ENCODE results near the gene TFAP2D. TPM values are rescaled to one million over a fixed set of nuclear protein-coding genes. Genes with fewer than 3 reads are reported as not detected.

Gene TFAP2D
- total RNA-seq, 4 donors from 2014 or later, result not detected

GRCh38 chr6:50816947-50817645, 103.8 kb downstream of the TFAP2D start:
- H3K36me3 ChIP-seq, result no peaks in the 10 kb centered on the region
- peaks cover 0 to 77% (median 6%) of the 10 kb centered on the region in 4 donors for H3K27me3 ChIP-seq
- H3K4me1 ChIP-seq, result peaks cover 3 to 64% (median 12%) of the 10 kb centered on the region in 3 donors
- no peaks in the 10 kb centered on the region for H3K9me3 ChIP-seq
- WGBS, 2 donors, result 21 to 32% methylated on average over 14 to 15 of the region's 15 CpGs
- TF ChIP-seq CTCF (IDR thresholded peaks at IDR 0.05) (no peak), POLR2A (IDR thresholded peaks at IDR 0.05) (no peak)
- intact Hi-C loops (cut with DNase I), result loop anchor here (5.0 to 10.0 kb wide), 2 partner anchors 725 to 1228 kb away; no protein-coding TSS in a partner anchor
- DNase-seq, result no peak
- H3K4me3 ChIP-seq, result peak overlapping the region in 2 of 4 donors; percentile 23 to 64
- peak overlapping the region in 3 of 4 donors; percentile 40 to 96 (median 89) for H3K27ac ChIP-seq

- H3K36me3 ChIP-seq, result no peaks in the 10 kb centered on the region
- peaks cover 0 to 82% (median 6%) of the 10 kb centered on the region in 4 donors for H3K27me3 ChIP-seq
- 36 to 47% methylated on average over 2 of the region's 2 CpGs for WGBS, 2 donors
- DNase-seq, result no peak
- peaks cover 3 to 69% (median 12%) of the 10 kb centered on the region in 3 donors for H3K4me1 ChIP-seq
- intact Hi-C loops (cut with DNase I), result loop anchor here (5.0 to 10.0 kb wide), 2 partner anchors 725 to 1227 kb away; no protein-coding TSS in a partner anchor
- no peak for TF ChIP-seq POLR2A (IDR thresholded peaks at IDR 0.05)
- TF ChIP-seq CTCF (IDR thresholded peaks at IDR 0.05), result no peak
- H3K9me3 ChIP-seq, result no peaks in the 10 kb centered on the region
- H3K4me3 ChIP-seq, result peak overlapping the region in 2 of 4 donors; percentile 23 to 64
- H3K27ac ChIP-seq, result peak overlapping the region in 3 of 4 donors; percentile 40 to 96 (median 89)
These were observed 104.3 kb downstream of the TFAP2D start for GRCh38 chr6:50817646-50817950.

GRCh38 chr6:50818020-50818419, 104.7 kb downstream of the TFAP2D start:
- peaks cover 3 to 73% (median 12%) of the 10 kb centered on the region in 3 donors for H3K4me1 ChIP-seq
- peaks cover 0 to 84% (median 6%) of the 10 kb centered on the region in 4 donors for H3K27me3 ChIP-seq
- H3K9me3 ChIP-seq, result no peaks in the 10 kb centered on the region
- no peak for DNase-seq
- no peaks in the 10 kb centered on the region for H3K36me3 ChIP-seq
- intact Hi-C loops (cut with DNase I), result loop anchor here (5.0 to 10.0 kb wide), 2 partner anchors 724 to 1227 kb away; no protein-coding TSS in a partner anchor
- H3K4me3 ChIP-seq, result peak overlapping the region in 2 of 4 donors; percentile 55 to 64
- H3K27ac ChIP-seq, result peak overlapping the region in 3 of 4 donors; percentile 11 to 96 (median 89)
- WGBS, 2 donors, result 25 to 39% methylated on average over 6 of the region's 6 CpGs
- no peak for TF ChIP-seq POLR2A (IDR thresholded peaks at IDR 0.05)
- no peak for TF ChIP-seq CTCF (IDR thresholded peaks at IDR 0.05)

- WGBS, 2 donors, result 19 to 24% methylated on average over 7 of the region's 7 CpGs
- TF ChIP-seq POLR2A (IDR thresholded peaks at IDR 0.05) (no peak), CTCF (IDR thresholded peaks at IDR 0.05) (no peak)
These were observed 105.3 kb downstream of the TFAP2D start, which contains the start of gene TFAP2B for GRCh38 chr6:50818673-50819072. Gene TFAP2B (plus strand): TSS chr6:50818871. CDS start chr6:50818892, 21 bp downstream.

GRCh38 chr6:50819466-50819903, 106.2 kb downstream of the TFAP2D start:
- DNase-seq, result no peak
- no peaks in the 10 kb centered on the region for H3K9me3 ChIP-seq
- peaks cover 3 to 88% (median 12%) of the 10 kb centered on the region in 3 donors for H3K4me1 ChIP-seq
- H3K4me3 ChIP-seq, result peak overlapping the region; percentile 42 to 64 (median 59)
- 2 to 4% methylated on average over 12 to 16 of the region's 45 CpGs for WGBS, 2 donors
- peak overlapping the region; percentile 61 to 96 (median 89) for H3K27ac ChIP-seq
- TF ChIP-seq POLR2A (IDR thresholded peaks at IDR 0.05) (no peak), CTCF (IDR thresholded peaks at IDR 0.05) (no peak)
- H3K27me3 ChIP-seq, result peaks cover 0 to 90% (median 9%) of the 10 kb centered on the region in 4 donors
- intact Hi-C loops (cut with DNase I), result loop anchor here (5.0 to 10.0 kb wide), 2 partner anchors 723 to 1225 kb away; no protein-coding TSS in a partner anchor
- H3K36me3 ChIP-seq, result no peaks in the 10 kb centered on the region

More at GRCh38 chr6:50818673-50819072, 105.3 kb downstream of the TFAP2D start, which contains the start of gene TFAP2B:
- Histone ChIP-seq H3K27me3 (peaks cover 0 to 85% (median 7%) of the 10 kb centered on the region in 4 donors), H3K4me1 (peaks cover 3 to 80% (median 12%) of the 10 kb centered on the region in 3 donors), H3K4me3 (peak within 1 kb of the TSS; percentile 42 to 64 (median 59)), H3K9me3 (no peaks in the 10 kb centered on the region), H3K27ac (peak within 1 kb of the TSS; percentile 61 to 96 (median 89)), H3K36me3 (no peaks in the 10 kb centered on the region)
- intact Hi-C loops (cut with DNase I), result loop anchor here (5.0 to 10.0 kb wide), 2 partner anchors 724 to 1226 kb away; no protein-coding TSS in a partner anchor
- no peak for DNase-seq
